ENCODE results near the gene KDM6A. TPM values are rescaled to one million over a fixed set of nuclear protein-coding genes. Genes with fewer than 3 reads are reported as not detected.

The KDM6A gene
- 10 to 100 TPM; 20.5 to 47.0 (median 33.0) TPM for total RNA-seq

DNA sequence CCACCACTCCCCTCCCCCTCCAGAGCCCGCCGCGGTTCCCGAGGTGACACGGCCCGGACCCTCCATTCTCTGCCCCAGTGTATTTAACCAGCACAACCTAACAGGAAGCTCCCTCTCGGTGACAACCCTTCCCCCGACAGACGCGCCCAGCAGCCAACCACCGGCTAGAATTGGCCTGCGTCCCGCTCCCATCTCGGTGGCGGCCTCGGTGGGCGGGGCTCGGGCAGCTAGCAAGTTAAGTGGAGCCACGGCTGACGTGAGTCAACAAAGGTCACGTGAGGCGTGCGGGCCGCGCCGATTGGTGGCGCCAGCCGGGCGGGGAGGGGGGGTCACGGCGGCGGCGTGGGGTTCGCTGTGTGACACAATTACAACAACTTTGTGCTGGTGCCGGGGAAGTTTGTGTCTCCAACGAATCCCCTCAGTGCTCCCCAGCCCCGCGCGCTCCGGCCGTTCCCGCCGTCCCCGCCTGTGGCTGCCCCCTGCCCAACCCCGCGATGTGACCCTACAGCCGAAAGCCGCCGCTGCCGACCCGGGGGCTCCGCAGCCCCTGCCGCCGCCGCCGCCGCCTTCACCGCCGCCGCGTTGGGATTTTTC is at the start of gene KDM6A:
KDM6A (plus strand) TSS at position 368 of the 594 bp plus-strand sequence. CDS start 364 bp downstream, outside the sequence.
- TF ChIP-seq, protein P1, sequence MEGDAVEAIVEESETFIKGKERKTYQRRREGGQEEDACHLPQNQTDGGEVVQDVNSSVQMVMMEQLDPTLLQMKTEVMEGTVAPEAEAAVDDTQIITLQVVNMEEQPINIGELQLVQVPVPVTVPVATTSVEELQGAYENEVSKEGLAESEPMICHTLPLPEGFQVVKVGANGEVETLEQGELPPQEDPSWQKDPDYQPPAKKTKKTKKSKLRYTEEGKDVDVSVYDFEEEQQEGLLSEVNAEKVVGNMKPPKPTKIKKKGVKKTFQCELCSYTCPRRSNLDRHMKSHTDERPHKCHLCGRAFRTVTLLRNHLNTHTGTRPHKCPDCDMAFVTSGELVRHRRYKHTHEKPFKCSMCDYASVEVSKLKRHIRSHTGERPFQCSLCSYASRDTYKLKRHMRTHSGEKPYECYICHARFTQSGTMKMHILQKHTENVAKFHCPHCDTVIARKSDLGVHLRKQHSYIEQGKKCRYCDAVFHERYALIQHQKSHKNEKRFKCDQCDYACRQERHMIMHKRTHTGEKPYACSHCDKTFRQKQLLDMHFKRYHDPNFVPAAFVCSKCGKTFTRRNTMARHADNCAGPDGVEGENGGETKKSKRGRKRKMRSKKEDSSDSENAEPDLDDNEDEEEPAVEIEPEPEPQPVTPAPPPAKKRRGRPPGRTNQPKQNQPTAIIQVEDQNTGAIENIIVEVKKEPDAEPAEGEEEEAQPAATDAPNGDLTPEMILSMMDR (IDR thresholded peaks at IDR 0.05; ENCODE audit: low read depth), result no peak

DNA sequence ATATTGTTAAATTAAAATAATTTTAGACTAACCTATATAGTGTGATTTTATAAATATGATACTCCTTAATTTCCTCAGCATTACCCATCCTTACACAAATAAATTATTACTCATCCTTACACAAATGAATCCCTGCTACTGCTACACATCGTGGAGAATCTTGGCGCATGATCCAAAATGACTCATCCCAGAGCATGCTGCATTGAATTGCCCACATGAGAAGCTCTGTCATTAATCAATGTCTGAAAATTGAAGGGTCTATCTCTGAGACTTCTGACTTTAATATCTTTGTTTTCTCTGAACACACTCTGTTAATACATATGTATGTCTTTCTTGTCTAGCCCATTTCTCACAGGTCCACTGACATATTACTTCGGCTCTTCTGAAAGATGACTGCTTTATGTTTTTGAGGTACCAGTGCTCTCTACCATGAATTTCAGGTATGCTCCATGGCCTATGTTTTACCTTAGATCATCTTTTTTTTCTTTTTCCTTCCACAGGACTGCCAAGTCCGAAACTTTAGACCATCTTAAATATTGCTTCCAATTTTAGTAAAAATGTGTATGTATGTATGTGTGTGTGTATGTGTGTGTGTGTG is 44.9 kb upstream of the KDM6A start:
- TF ChIP-seq, protein P1 (IDR thresholded peaks at IDR 0.05; ENCODE audit: low read depth), result no peak

DNA sequence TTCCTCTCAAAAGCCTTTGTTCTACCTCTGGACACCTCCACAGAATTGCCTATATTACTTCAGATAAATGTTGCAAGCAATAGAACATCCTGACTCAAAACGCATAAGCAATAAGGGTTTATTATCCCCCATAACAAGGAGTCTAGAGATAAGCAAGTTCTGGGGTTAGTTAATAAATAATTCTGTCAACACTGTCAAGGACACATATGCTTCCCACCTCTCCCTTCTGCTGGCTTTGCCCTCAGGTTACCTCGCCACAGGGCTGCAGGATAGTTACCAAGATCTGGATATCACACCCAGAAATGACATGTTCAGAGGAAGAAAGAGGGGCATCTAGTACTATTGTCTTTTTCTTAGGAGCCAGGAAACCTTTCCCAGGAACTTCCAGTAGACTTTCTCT is 43.2 kb upstream of the KDM6A start:
- TF ChIP-seq, protein P1 (IDR thresholded peaks at IDR 0.05; ENCODE audit: low read depth), result no peak

DNA sequence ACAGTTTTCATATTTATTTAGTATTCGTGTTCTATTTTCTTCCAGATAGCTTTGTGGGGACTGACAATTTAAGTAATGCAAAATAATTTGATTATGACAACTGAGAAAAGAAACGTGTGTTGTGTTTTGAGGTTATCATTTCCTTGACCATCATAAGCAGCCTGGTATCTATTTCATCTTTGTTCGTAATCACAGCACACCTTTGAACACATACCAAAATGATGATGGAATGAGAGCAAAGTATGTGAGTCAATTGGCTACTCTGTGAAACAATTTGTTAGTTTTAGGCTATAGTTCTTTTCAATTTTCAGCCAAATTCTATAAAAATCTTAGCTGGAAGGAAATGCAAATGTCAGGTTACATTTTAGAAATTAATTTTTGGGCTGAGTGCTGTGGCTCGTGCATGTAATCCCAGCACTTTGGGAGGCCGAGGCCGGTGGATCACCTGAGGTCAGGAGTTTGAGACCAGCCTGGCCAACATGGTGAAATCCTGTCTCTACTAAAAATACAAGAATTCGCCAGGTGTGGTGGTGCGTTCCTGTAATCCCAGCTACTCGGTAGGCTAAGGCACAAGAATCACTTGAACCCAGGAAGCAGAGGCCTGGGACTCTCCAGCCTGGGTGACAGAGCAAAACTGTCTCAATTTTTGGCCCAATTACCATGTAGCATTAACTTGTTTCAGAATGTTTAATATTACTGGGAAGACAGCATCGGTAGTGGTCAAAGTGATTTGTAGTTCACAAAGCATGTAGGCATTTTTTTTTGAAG is 30.3 kb upstream of the KDM6A start:
- TF ChIP-seq, protein P1 (IDR thresholded peaks at IDR 0.05; ENCODE audit: low read depth), result no peak

DNA sequence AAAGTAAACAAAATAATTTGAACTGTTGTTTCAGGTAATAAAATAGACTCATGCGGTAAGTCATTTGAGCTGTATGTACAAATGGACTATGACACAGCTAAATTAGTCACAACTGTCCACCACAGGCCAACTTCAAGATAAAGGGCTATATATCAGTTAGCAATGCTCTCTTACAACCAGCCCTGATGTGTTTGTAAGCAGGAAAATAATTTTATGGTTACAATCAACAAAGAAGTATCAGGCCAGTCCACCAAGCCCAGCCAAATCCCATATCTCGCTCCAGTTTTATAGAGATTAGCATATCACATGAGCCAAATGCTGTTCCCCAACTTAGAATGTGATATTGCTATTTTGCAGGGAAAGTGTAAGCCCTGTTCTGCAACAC is 29.7 kb upstream of the KDM6A start:
- TF ChIP-seq, protein P1 (IDR thresholded peaks at IDR 0.05; ENCODE audit: low read depth), result no peak

DNA sequence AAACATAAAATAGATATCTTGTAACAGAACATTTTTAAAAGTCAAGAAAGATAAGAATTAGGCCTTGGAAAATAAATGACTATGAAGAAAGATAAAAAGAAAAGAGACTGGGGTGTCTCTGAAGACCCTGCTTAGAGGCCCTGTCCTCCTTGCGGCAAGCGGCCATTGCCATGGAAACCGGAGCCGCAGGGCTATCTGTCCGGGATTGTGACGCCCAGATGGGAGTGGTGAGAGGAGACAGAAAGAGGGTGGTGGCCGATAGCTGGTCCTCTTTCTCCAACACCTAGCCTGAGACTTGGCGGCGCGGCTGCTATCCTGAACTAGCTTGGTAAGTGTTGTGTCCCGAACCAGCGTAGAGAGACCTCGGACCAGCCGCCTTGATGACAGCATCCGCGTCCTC is 29.2 kb upstream of the KDM6A start, which contains the start of gene DUSP21:
DUSP21 (plus strand) TSS at position 269 of the 400 bp plus-strand sequence; CDS start at position 381, 112 bp downstream.
- TF ChIP-seq, protein P1 (IDR thresholded peaks at IDR 0.05; ENCODE audit: low read depth), result no peak

DNA sequence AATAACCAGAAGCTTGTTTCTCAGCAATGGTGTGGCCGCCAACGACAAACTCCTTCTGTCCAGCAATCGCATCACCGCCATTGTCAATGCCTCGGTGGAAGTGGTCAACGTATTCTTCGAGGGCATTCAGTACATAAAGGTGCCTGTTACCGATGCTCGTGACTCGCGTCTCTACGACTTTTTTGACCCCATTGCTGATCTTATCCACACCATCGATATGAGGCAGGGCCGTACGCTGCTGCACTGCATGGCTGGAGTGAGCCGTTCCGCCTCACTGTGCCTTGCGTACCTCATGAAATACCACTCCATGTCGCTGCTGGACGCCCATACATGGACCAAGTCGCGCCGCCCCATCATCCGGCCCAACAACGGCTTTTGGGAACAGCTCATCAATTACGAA is 28.8 kb upstream of the KDM6A start:
- TF ChIP-seq, protein P1 (IDR thresholded peaks at IDR 0.05; ENCODE audit: low read depth), result no peak
